Choroid plexus epithelial cell (primary cell): ENCODE results near the gene ZBTB2.
"Not testable (repeated sequence)": the region's sequence is repeated elsewhere in the genome, so short reads cannot be mapped to it uniquely, and the experiment has no call there.

Experiments used
- DNase-seq: peaks from one replicate; pipeline ENCODE4 v3.0.0-alpha.2; 2010; ENCODE audit warnings: low read depth
- H3K4me3 ChIP-seq: 2 replicates; pipeline ENCODE4 v1.5.1; 2011; ENCODE audit warnings: low read depth, mild to moderate bottlenecking, control low read depth, low read length, moderate library complexity
- CTCF ChIP-seq: conservative IDR thresholded peaks from 2 replicates; pipeline ENCODE4 v1.5.1; 2011; ENCODE audit warnings: low read depth, mild to moderate bottlenecking, control low read depth, inconsistent platforms, low read length, moderate library complexity

The ZBTB2 gene

GRCh38 chr6:151322570-151322969, 68.8 kb downstream of the ZBTB2 start:
- no peak for DNase-seq
- H3K4me3 ChIP-seq: no peak overlapping the region
- no peak for TF ChIP-seq CTCF

GRCh38 chr6:151321438-151321837, 69.9 kb downstream of the ZBTB2 start:
- no peak for DNase-seq
- no peak overlapping the region for H3K4me3 ChIP-seq
- TF ChIP-seq CTCF: no peak

- no peak for TF ChIP-seq CTCF
- DNase-seq: no peak
- no peak overlapping the region for H3K4me3 ChIP-seq
These were observed 71.2 kb downstream of the ZBTB2 start for GRCh38 chr6:151320140-151320539.

GRCh38 chr6:151317995-151318365, 73.4 kb downstream of the ZBTB2 start:
- no peak for DNase-seq
- no peak overlapping the region for H3K4me3 ChIP-seq

GRCh38 chr6:151317103-151317994, 74.0 kb downstream of the ZBTB2 start:
- no peak for TF ChIP-seq CTCF
- no peak overlapping the region for H3K4me3 ChIP-seq
- peak; percentile 94 for DNase-seq

More at GRCh38 chr6:151317995-151318365, 73.4 kb downstream of the ZBTB2 start:
- no peak for TF ChIP-seq CTCF

GRCh38 chr6:151315661-151316060, 75.7 kb downstream of the ZBTB2 start:
- H3K4me3 ChIP-seq, DNase-seq: not testable (repeated sequence)
